Stomach (tissue), 9 donors: ENCODE measurements around the gene MPV17L2. TPM values are rescaled to one million over a fixed set of nuclear protein-coding genes. Genes with fewer than 3 reads are reported as not detected.

Source experiments
- DNase-seq, 2 donors: peaks; one replicate each; pipeline versions ENCODE4 v3.0.0 to v3.0.0-alpha.2; 2013 to 2019
- H3K27ac ChIP-seq, 5 donors: fragments of 200-600 bp in 4 of 5; sonication (generic) in 4 of 5; one replicate each; pipeline ENCODE4 v1.5.1; 2013 to 2019; ENCODE audit warnings: mild to moderate bottlenecking in 1 of 5, moderate library complexity in 1 of 5
- H3K27me3 ChIP-seq, 3 donors: fragments of 200-600 bp; sonication (generic); one replicate each; pipeline ENCODE4 v1.5.1; 2017 to 2019; ENCODE audit warnings: mixed run types in 1 of 3
- H3K36me3 ChIP-seq, 4 donors: fragments of 200-600 bp; sonication (generic); 1 replicate in 3 of 4; 2 replicates in 1 of 4; pipeline ENCODE4 v1.5.1; 2016 to 2019
- H3K4me1 ChIP-seq, 4 donors: fragments of 200-600 bp; sonication (generic); one replicate each; pipeline ENCODE4 v1.5.1; 2016 to 2019
- H3K4me3 ChIP-seq, 4 donors: fragments of 200-600 bp; sonication (generic) in 3 of 4; one replicate each; pipeline ENCODE4 v1.5.1; 2016 to 2019; ENCODE audit warnings: mild to moderate bottlenecking in 1 of 4
- H3K9me3 ChIP-seq, 4 donors: fragments of 200-600 bp; sonication (generic); one replicate each; pipeline ENCODE4 v1.5.1; 2016 to 2019
- CTCF ChIP-seq, 7 experiments: fragments of 450-650 bp in 4 of 7; fragments of 200-600 bp in 3 of 7; sonication (generic) in 3 of 7; IDR thresholded peaks; one replicate each; pipeline ENCODE4 v1.5.1; 2016 to 2019; ENCODE audit warnings: antibody characterized with exemption in 7 of 7, control low read depth in 2 of 7, mild to moderate bottlenecking in 1 of 7
- EP300 ChIP-seq: sonication (generic); formaldehyde crosslinking; IDR thresholded peaks from one replicate; pipeline ENCODE4 v1.6.1; 2017; ENCODE audit warnings: antibody characterized with exemption
- POLR2A ChIP-seq, 4 donors: fragments of 450-650 bp; IDR thresholded peaks; one replicate each; pipeline ENCODE4 v1.6.1; 2016; ENCODE audit warnings: antibody characterized with exemption in 4 of 4, control low read depth in 2 of 4, mild to moderate bottlenecking in 1 of 4, moderate library complexity in 1 of 4
- POLR2AphosphoS5 ChIP-seq, 3 donors: sonication (generic); formaldehyde crosslinking; IDR thresholded peaks; one replicate each; pipeline ENCODE4 v1.6.1; 2016; ENCODE audit warnings: antibody characterized with exemption in 3 of 3
- WGBS, 5 donors: extraction: QIAGEN DNeasy Blood & Tissue Kit in 3 of 5; methylation state at CpG; one replicate each; pipeline versions ENCODE4 v1.1.5 to v1.1.7; 2013 to 2018; 5-methylcytosine and 5-hydroxymethylcytosine counted together
- intact Hi-C: fragments of 100-400 bp; cut with DNase I; formaldehyde crosslinking; loops from one replicate; pipeline ENCODE4 v1.15.1; 2023; ENCODE audit warnings: low total_unique reads
- polyA plus RNA-seq, 3 donors: library from polyadenylated mRNA; stranded (reverse); fragments of 200-250 nt; gene quantifications; one replicate each; pipeline ENCODE4 v1.2.3, GENCODE V29; 2013
- total RNA-seq, 5 donors: library from RNA; depleted of rRNA; stranded (reverse); fragments of >200 nt; gene quantifications; one replicate each; pipeline versions ENCODE4 v1.1.0 to v1.2.3, GENCODE V29; 2014 to 2016
- donor health status: healthy with polysubstance abuse.
- donor health status: Bipolar disorder and iron deficiency.
- donor health status: healthy.

MPV17L2 gene
- total and polyA plus RNA-seq, 8 donors = 5.9 to 200 (median 13.2) TPM

- WGBS, 5 donors = 76 to 82% (median 82%) methylated on average over 6 of the region's 6 CpGs
- Histone ChIP-seq H3K27ac (no peak overlapping the region), H3K4me3 (no peak overlapping the region), H3K4me1 (peaks cover 10 to 35% (median 28%) of the 10 kb centered on the region in 4 donors), H3K27me3 (peaks cover 11 to 97% (median 50%) of the 10 kb centered on the region in 3 donors), H3K9me3 (peaks cover 0 to 3% (median 3%) of the 10 kb centered on the region in 4 donors), H3K36me3 (no peaks in the 10 kb centered on the region)
- intact Hi-C loops = no loop called here
- DNase-seq = no peak
- TF ChIP-seq POLR2AphosphoS5 (IDR thresholded peaks at IDR 0.05) = no peak
- no peak for TF ChIP-seq CTCF (IDR thresholded peaks at IDR 0.05)
- no peak for TF ChIP-seq POLR2A (IDR thresholded peaks at IDR 0.05)
- TF ChIP-seq EP300 = no peak
These were observed 34.8 kb downstream of the MPV17L2 start for GRCh38 chr19:18227781-18228271.

GRCh38 chr19:18229474-18229873 lies 36.5 kb downstream of the MPV17L2 start:
- intact Hi-C loops = no loop called here
- Histone ChIP-seq H3K4me1 (peaks cover 5 to 31% (median 22%) of the 10 kb centered on the region in 4 donors), H3K27me3 (peaks cover 17 to 99% (median 66%) of the 10 kb centered on the region in 3 donors), H3K9me3 (peaks cover 4 to 13% (median 13%) of the 10 kb centered on the region in 4 donors), H3K4me3 (no peak overlapping the region), H3K27ac (no peak overlapping the region), H3K36me3 (no peaks in the 10 kb centered on the region)
- DNase-seq = no peak
- TF ChIP-seq CTCF (IDR thresholded peaks at IDR 0.05) (peak in 2 of 7 experiments; percentile 5 to 30), POLR2AphosphoS5 (IDR thresholded peaks at IDR 0.05) (no peak)
- 52 to 77% (median 71%) methylated on average over 5 of the region's 5 CpGs for WGBS, 5 donors

- Histone ChIP-seq H3K9me3 (peaks cover 4 to 13% (median 13%) of the 10 kb centered on the region in 4 donors), H3K27ac (no peak overlapping the region), H3K27me3 (peaks cover 17 to 99% (median 67%) of the 10 kb centered on the region in 3 donors), H3K36me3 (no peaks in the 10 kb centered on the region), H3K4me3 (no peak overlapping the region), H3K4me1 (peaks cover 2 to 26% (median 19%) of the 10 kb centered on the region in 4 donors)
- intact Hi-C loops = no loop called here
- DNase-seq = no peak
- no peak for TF ChIP-seq POLR2A (IDR thresholded peaks at IDR 0.05)
- no peak for TF ChIP-seq EP300
- TF ChIP-seq CTCF (IDR thresholded peaks at IDR 0.05) = no peak
- TF ChIP-seq POLR2AphosphoS5 (IDR thresholded peaks at IDR 0.05) = no peak
- WGBS, 5 donors = 81 to 91% (median 83%) methylated on average over 4 of the region's 4 CpGs
These were observed 36.9 kb downstream of the MPV17L2 start for GRCh38 chr19:18229915-18230314.

GRCh38 chr19:18230941-18231734 lies 38.1 kb downstream of the MPV17L2 start:
- H3K27ac ChIP-seq = no peak overlapping the region
- H3K4me1 ChIP-seq = peaks cover 0 to 14% (median 6%) of the 10 kb centered on the region in 4 donors
- H3K27me3 ChIP-seq = peaks cover 16 to 95% (median 57%) of the 10 kb centered on the region in 3 donors
- TF ChIP-seq POLR2A (IDR thresholded peaks at IDR 0.05) (no peak), EP300 (no peak), POLR2AphosphoS5 (IDR thresholded peaks at IDR 0.05) (no peak), CTCF (IDR thresholded peaks at IDR 0.05) (no peak)
- peaks cover 4 to 13% (median 13%) of the 10 kb centered on the region in 4 donors for H3K9me3 ChIP-seq
- H3K36me3 ChIP-seq = no peaks in the 10 kb centered on the region
- WGBS, 5 donors = 35 to 45% (median 44%) methylated on average over 18 of the region's 18 CpGs
- intact Hi-C loops = no loop called here
- DNase-seq = peak in 1 of 2 donors; percentile 49
- no peak overlapping the region for H3K4me3 ChIP-seq
